Activated CD4-positive, alpha-beta T cell treated with anti-CD3 and anti-CD28 coated beads for 48 hours (primary cell): ENCODE data around the gene UBE3D.
"Not testable (repeated sequence)": the region's sequence is repeated elsewhere in the genome, so short reads cannot be mapped to it uniquely, and the experiment has no call there.

Experiments
- DNase-seq: peaks from one replicate; pipeline ENCODE4 v3.0.0-alpha.2; 2020

UBE3D gene

GRCh38 chr6:83053678-83054077 is 12.0 kb downstream of the UBE3D start:
- DNase-seq, result no peak

GRCh38 chr6:83051377-83052172 is 14.1 kb downstream of the UBE3D start:
- no peak for DNase-seq

GRCh38 chr6:83047065-83047754 is 18.4 kb downstream of the UBE3D start:
- no peak for DNase-seq

GRCh38 chr6:83044091-83044768 is 21.4 kb downstream of the UBE3D start:
- no peak for DNase-seq

GRCh38 chr6:83042467-83043053 is 23.1 kb downstream of the UBE3D start:
- DNase-seq, result no peak

GRCh38 chr6:83038246-83038645 is 27.4 kb downstream of the UBE3D start:
- DNase-seq, result no peak

- DNase-seq, result no peak
These were observed 34.0 kb downstream of the UBE3D start for GRCh38 chr6:83031689-83032088.

GRCh38 chr6:83019741-83020140 is 45.9 kb downstream of the UBE3D start:
- DNase-seq, result no peak

- not testable (repeated sequence) for DNase-seq
These were observed 54.5 kb downstream of the UBE3D start for GRCh38 chr6:83011131-83011530.

- DNase-seq, result no peak
These were observed 57.0 kb downstream of the UBE3D start for GRCh38 chr6:83008626-83009025.

GRCh38 chr6:83006270-83006905 is 59.3 kb downstream of the UBE3D start:
- DNase-seq, result no peak

GRCh38 chr6:82996156-82996555 is 69.5 kb downstream of the UBE3D start:
- DNase-seq, result no peak

GRCh38 chr6:82995066-82995465 is 70.6 kb downstream of the UBE3D start:
- DNase-seq, result no peak

GRCh38 chr6:82989736-82990290 is 75.8 kb downstream of the UBE3D start:
- DNase-seq, result no peak

GRCh38 chr6:82988930-82989351 is 76.7 kb downstream of the UBE3D start:
- DNase-seq, result no peak

- no peak for DNase-seq
These were observed 77.7 kb downstream of the UBE3D start for GRCh38 chr6:82987951-82988350.

- no peak for DNase-seq
These were observed 78.2 kb downstream of the UBE3D start for GRCh38 chr6:82987416-82987815.

- no peak for DNase-seq
These were observed 80.9 kb downstream of the UBE3D start for GRCh38 chr6:82984720-82985119.

- no peak for DNase-seq
These were observed 85.6 kb downstream of the UBE3D start for GRCh38 chr6:82980086-82980485.

GRCh38 chr6:82979657-82980056 is 86.0 kb downstream of the UBE3D start:
- DNase-seq, result no peak

- DNase-seq, result no peak
These were observed 87.2 kb downstream of the UBE3D start for GRCh38 chr6:82978362-82978945.

- DNase-seq, result no peak
These were observed 89.5 kb downstream of the UBE3D start for GRCh38 chr6:82976179-82976578.
